ENCODE results near the gene LRIG1.

DNA sequence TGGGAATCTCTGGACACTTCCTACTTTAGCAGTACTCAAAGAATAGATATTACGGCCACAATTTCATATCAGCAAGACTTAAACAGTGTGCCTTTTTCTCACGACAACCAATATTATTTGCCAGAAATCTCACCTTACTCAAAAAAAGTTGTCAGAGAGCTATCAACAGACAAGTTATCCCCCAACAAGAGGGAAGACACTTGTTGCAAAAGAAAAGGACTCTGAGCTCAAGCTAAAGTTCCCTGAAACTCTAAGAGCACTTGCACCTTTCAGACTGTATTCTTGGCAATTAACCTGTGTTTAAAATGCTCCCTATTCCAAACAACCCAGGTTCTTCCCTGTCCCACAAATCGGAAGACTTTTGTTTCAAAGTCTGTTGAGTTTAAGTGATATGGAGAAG lies 4.5 kb downstream of the LRIG1 start:
- TF ChIP-seq CTCF (conservative IDR thresholded peaks at IDR 0.05; ENCODE audit: low read depth, low read length) (no peak), EZH2 (IDR thresholded peaks at IDR 0.05; ENCODE audit: borderline replicate concordance, low read depth, low read length, poor library complexity, severe bottlenecking) (no peak)

Measured in A673 (cell line).